Keratinocyte (primary cell): Measurements from ENCODE around the gene LMAN2L. TPM values are rescaled to one million over a fixed set of nuclear protein-coding genes. Genes with fewer than 3 reads are reported as not detected.
A peak's percentile ranks its signal among the peaks of the same experiment; 100 is the strongest.

ENCODE experiments used
- DNase-seq: peaks from one replicate; pipeline ENCODE4 v3.0.0-alpha.2; 2011; ENCODE audit warnings: low read depth, missing footprints, low spot score
- FAIRE-seq: peaks from 2 replicates; lab custom pipeline; 2011; peaks lifted over from hg19 to GRCh38; lab: Jason Lieb, UNC
- H2AFZ ChIP-seq: 2 replicates; pipeline ENCODE4 v1.6.0; 2012; ENCODE audit warnings: low read length, control low read depth, inconsistent platforms; ENCODE audit not compliant: control insufficient read depth
- H3K27ac ChIP-seq: 2 replicates; pipeline ENCODE4 v1.5.1; 2011; ENCODE audit warnings: low read length; ENCODE audit not compliant: control insufficient read depth, insufficient read depth
- H3K27me3 ChIP-seq: 3 replicates; pipeline ENCODE4 v1.6.0; 2011; ENCODE audit warnings: low read length; ENCODE audit not compliant: control insufficient read depth, insufficient read depth; ENCODE audit errors: extremely low read depth
- H3K36me3 ChIP-seq, 2 experiments: 2 replicates in 1 of 2; 3 replicates in 1 of 2; pipeline ENCODE4 v1.5.1; 2011; ENCODE audit warnings: low read length in 2 of 2, mild to moderate bottlenecking in 1 of 2; ENCODE audit not compliant: control insufficient read depth in 2 of 2, insufficient read depth in 2 of 2; ENCODE audit errors: extremely low read depth in 1 of 2
- H3K4me1 ChIP-seq: 3 replicates; pipeline ENCODE4 v1.5.1; 2011; ENCODE audit warnings: low read length; ENCODE audit not compliant: control insufficient read depth, insufficient read depth; ENCODE audit errors: extremely low read depth
- H3K4me2 ChIP-seq: 3 replicates; pipeline ENCODE4 v1.6.0; 2011; ENCODE audit warnings: low read depth, low read length; ENCODE audit not compliant: control insufficient read depth, insufficient read depth; ENCODE audit errors: extremely low read depth
- H3K4me3 ChIP-seq, 3 experiments: fragments of 200-600 bp in 1 of 3; sonication (generic) in 1 of 3; 2 replicates in 2 of 3; 3 replicates in 1 of 3; pipeline ENCODE4 v1.5.1; 2011 to 2016; ENCODE audit warnings: low read length in 3 of 3, mild to moderate bottlenecking in 3 of 3, control low read depth in 2 of 3, inconsistent platforms in 1 of 3, low read depth in 1 of 3, mixed read lengths in 1 of 3, mixed run types in 1 of 3, moderate library complexity in 1 of 3; ENCODE audit not compliant: control insufficient read depth in 2 of 3, insufficient read depth in 2 of 3; ENCODE audit errors: extremely low read depth in 1 of 3
- H3K79me2 ChIP-seq: 2 replicates; pipeline ENCODE4 v1.6.0; 2012; ENCODE audit warnings: low read length; ENCODE audit not compliant: control insufficient read depth, insufficient read depth
- H3K9ac ChIP-seq: 3 replicates; pipeline ENCODE4 v1.6.0; 2011; ENCODE audit warnings: low read length; ENCODE audit not compliant: control insufficient read depth, insufficient read depth; ENCODE audit errors: extremely low read depth
- H3K9me1 ChIP-seq: 3 replicates; pipeline ENCODE4 v1.6.0; 2011; ENCODE audit warnings: low read length; ENCODE audit not compliant: control insufficient read depth, insufficient read depth; ENCODE audit errors: extremely low read depth
- H3K9me3 ChIP-seq: 2 replicates; pipeline ENCODE4 v1.5.1; 2012; ENCODE audit warnings: low read depth, low read length; ENCODE audit not compliant: control insufficient read depth
- H4K20me1 ChIP-seq: 3 replicates; pipeline ENCODE4 v1.6.0; 2011; ENCODE audit warnings: low read length; ENCODE audit not compliant: control insufficient read depth, insufficient read depth; ENCODE audit errors: extremely low read depth
- EZH2 ChIP-seq: IDR thresholded peaks from one replicate; pipeline ENCODE4 v1.6.1; 2012; ENCODE audit warnings: inconsistent platforms, mild to moderate bottlenecking, low read length, moderate library complexity
- dilution Hi-C: fragments of 300-500 bp; cut with MboI; formaldehyde crosslinking; loops from one replicate; pipeline ENCODE4 v1.7.0; 2020; ENCODE audit warnings: low sequenced_read_pairs; ENCODE audit not compliant: extremely low pct_ligation_motif_present
- polyA plus RNA-seq, 5 experiments: library from polyadenylated mRNA; depleted of rRNA in 3 of 5; stranded (reverse) in 3 of 5; stranded (forward) in 1 of 5; unstranded in 1 of 5; fragments of >200 nt; gene quantifications; 1 replicate in 1 of 5; 2 replicates in 3 of 5; 3 replicates in 1 of 5; pipeline versions ENCODE4 v1.2.1 to v1.2.3, GENCODE V29; 2011 to 2012; ENCODE audit warnings: missing spikeins in 2 of 5, low read depth in 1 of 5, low replicate concordance in 1 of 5
- TF ChIP-seq, protein P1 (sequence below), 3 experiments: IDR thresholded peaks in 1 of 3; conservative IDR thresholded peaks in 1 of 3; optimal IDR thresholded peaks in 1 of 3; 2 replicates in 2 of 3; 3 replicates in 1 of 3; pipeline versions ENCODE3 to v1.5.1; 2011; ENCODE audit warnings: low read length in 3 of 3, mild to moderate bottlenecking in 3 of 3, moderate library complexity in 2 of 3, control low read depth in 1 of 3, inconsistent platforms in 1 of 3; ENCODE audit not compliant: insufficient read depth in 2 of 3; ENCODE audit errors: extremely low read depth in 1 of 3

The LMAN2L gene
- polyA plus RNA-seq, 1 donor (not counting 4 experiments of a cell fraction or from before 2014, with no cell fraction given) = 20.7 TPM

DNA sequence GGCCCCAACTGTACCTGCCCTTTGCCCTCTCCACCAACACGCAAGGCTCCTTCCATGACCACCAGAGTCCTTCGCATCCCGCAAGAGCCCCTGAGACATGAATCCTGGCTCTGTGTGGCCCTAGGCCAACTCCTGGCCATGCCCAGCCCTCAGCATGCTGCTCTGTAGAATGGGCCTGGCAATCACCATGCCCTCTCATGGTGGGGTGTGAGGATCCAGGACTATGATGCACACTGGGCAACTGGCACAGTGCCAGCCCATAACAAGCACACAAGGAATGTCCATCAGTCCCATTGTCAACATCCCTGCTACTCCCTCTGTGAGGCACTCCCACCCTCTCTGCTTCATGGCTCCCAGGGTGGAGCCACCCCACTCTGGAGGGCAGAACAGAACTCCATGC is 52.6 kb downstream of the LMAN2L start:
- Histone ChIP-seq H3K4me2 (no peak overlapping the region), H2AFZ (no peak overlapping the region), H3K9me1 (no peaks in the 10 kb centered on the region), H3K4me3 (no peak overlapping the region), H3K27ac (no peak overlapping the region), H3K4me1 (no peaks in the 10 kb centered on the region), H3K9ac (no peak overlapping the region), H3K36me3 (no peaks in the 10 kb centered on the region), H3K27me3 (peaks cover 21% of the 10 kb centered on the region), H3K79me2 (no peaks in the 10 kb centered on the region), H3K9me3 (no peaks in the 10 kb centered on the region), H4K20me1 (no peaks in the 10 kb centered on the region)
- FAIRE-seq (no peak), DNase-seq (no peak)
- TF ChIP-seq, protein P1, sequence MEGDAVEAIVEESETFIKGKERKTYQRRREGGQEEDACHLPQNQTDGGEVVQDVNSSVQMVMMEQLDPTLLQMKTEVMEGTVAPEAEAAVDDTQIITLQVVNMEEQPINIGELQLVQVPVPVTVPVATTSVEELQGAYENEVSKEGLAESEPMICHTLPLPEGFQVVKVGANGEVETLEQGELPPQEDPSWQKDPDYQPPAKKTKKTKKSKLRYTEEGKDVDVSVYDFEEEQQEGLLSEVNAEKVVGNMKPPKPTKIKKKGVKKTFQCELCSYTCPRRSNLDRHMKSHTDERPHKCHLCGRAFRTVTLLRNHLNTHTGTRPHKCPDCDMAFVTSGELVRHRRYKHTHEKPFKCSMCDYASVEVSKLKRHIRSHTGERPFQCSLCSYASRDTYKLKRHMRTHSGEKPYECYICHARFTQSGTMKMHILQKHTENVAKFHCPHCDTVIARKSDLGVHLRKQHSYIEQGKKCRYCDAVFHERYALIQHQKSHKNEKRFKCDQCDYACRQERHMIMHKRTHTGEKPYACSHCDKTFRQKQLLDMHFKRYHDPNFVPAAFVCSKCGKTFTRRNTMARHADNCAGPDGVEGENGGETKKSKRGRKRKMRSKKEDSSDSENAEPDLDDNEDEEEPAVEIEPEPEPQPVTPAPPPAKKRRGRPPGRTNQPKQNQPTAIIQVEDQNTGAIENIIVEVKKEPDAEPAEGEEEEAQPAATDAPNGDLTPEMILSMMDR (optimal IDR thresholded peaks at IDR 0.05 in 1 of 3, IDR thresholded peaks at IDR 0.05 in 1 of 3, conservative IDR thresholded peaks at IDR 0.05 in 1 of 3; ENCODE audit: extremely low read depth in 1 of 3, insufficient read depth in 2 of 3, low read length in 3 of 3) = no peak
- no peak for TF ChIP-seq EZH2
- dilution Hi-C loops = no loop called here

DNA sequence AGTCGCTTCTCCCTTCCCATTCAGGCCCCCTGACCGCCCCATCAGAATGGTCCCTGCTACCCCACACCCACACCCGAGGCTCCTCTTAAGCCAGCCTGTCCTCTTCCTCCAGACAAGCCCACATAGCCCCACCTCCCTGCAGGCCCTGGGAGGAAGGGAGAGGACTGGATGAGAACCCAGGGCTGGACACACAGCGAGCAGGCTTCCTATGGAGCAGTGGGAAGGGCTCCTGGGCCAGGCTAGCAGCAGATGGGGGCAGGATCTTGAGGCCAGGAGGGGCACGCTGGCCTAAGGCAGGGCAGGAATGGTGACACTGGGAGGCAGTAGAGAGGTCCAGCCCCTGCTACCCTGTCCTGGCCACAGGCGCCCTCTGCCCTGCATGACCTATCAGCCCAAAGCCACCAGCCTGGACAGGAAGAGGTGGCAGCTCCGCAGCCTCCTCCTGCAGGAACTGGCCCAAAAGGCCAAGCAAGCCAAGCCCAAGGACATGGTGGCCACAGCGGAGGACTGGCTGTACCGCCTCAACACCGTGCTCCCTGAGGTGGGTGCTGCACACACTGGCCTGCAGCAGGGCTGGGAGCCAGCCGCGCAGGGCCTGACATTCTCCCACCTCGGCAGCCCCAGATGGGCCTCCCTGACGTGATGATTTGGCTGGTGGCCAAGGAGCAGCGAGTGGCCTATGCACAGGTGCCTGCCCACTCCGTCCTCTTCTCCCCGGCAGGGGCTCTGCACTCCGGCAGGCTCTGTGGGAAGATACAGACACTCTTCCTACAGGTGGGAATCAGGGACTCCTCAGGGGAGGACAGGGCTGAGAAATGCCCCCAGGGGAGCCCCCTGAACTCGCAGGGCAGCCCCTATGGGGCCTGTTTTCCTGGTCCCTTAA is 54.0 kb downstream of the LMAN2L start:
- no peak overlapping the region for H3K4me2 ChIP-seq
- H3K27ac ChIP-seq = no peak overlapping the region
- H3K36me3 ChIP-seq = no peaks in the 10 kb centered on the region
- peaks cover 21% of the 10 kb centered on the region for H3K27me3 ChIP-seq
- H3K9me3 ChIP-seq = no peaks in the 10 kb centered on the region
- H3K4me1 ChIP-seq = no peaks in the 10 kb centered on the region
- dilution Hi-C loops = no loop called here
- TF ChIP-seq, protein P1 (optimal IDR thresholded peaks at IDR 0.05 in 1 of 3, IDR thresholded peaks at IDR 0.05 in 1 of 3, conservative IDR thresholded peaks at IDR 0.05 in 1 of 3; ENCODE audit: extremely low read depth in 1 of 3, insufficient read depth in 2 of 3, low read length in 3 of 3) = peak in 1 of 3 experiments; percentile 6
- no peak for TF ChIP-seq EZH2
- no peak for FAIRE-seq
- no peaks in the 10 kb centered on the region for H3K9me1 ChIP-seq
- DNase-seq = no peak
- no peak overlapping the region for H3K9ac ChIP-seq
- H2AFZ ChIP-seq = no peak overlapping the region
- no peaks in the 10 kb centered on the region for H3K79me2 ChIP-seq
- no peaks in the 10 kb centered on the region for H4K20me1 ChIP-seq
- no peak overlapping the region for H3K4me3 ChIP-seq
